Measurements from ENCODE around the gene WDR75.

DNA sequence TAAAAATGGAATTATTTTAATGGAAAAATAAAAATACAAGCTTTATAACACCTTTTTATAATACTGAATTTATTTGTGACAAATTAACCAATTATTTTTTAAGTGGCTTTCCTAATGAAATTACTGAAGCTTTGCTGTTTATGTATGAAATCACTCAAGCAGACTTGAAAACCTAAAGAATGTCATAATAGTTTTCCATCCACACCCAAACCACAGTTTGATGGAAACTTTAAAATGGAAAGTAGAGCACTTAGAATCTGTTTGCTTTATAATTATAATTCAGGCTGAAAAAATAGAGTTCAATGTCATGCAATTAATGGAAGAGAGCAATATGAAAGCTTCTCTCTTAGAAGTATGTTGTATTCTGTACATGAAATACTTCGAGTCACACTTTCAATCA is 31.6 kb upstream of the WDR75 start:
- no peak for TF ChIP-seq EZH2 (IDR thresholded peaks at IDR 0.05; ENCODE audit: low read length)
- TF ChIP-seq, protein P1, sequence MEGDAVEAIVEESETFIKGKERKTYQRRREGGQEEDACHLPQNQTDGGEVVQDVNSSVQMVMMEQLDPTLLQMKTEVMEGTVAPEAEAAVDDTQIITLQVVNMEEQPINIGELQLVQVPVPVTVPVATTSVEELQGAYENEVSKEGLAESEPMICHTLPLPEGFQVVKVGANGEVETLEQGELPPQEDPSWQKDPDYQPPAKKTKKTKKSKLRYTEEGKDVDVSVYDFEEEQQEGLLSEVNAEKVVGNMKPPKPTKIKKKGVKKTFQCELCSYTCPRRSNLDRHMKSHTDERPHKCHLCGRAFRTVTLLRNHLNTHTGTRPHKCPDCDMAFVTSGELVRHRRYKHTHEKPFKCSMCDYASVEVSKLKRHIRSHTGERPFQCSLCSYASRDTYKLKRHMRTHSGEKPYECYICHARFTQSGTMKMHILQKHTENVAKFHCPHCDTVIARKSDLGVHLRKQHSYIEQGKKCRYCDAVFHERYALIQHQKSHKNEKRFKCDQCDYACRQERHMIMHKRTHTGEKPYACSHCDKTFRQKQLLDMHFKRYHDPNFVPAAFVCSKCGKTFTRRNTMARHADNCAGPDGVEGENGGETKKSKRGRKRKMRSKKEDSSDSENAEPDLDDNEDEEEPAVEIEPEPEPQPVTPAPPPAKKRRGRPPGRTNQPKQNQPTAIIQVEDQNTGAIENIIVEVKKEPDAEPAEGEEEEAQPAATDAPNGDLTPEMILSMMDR (optimal IDR thresholded peaks at IDR 0.05 in 1 of 3, IDR thresholded peaks at IDR 0.05 in 1 of 3, conservative IDR thresholded peaks at IDR 0.05 in 1 of 3; ENCODE audit: extremely low read depth in 1 of 3, insufficient read depth in 2 of 3, low read length in 3 of 3) = no peak
